Fibroblast of villous mesenchyme (primary cell): ENCODE results near the gene OSGEP. TPM values are rescaled to one million over a fixed set of nuclear protein-coding genes. Genes with fewer than 3 reads are reported as not detected.

Experiments used
- DNase-seq: peaks from one replicate; pipeline ENCODE4 v3.0.0-alpha.2; 2010; ENCODE audit warnings: low read depth
- H3K4me3 ChIP-seq: 2 replicates; pipeline ENCODE4 v1.5.1; 2011; ENCODE audit warnings: low read depth, mild to moderate bottlenecking, low read length
- CTCF ChIP-seq: IDR thresholded peaks from 2 replicates; pipeline ENCODE4 v1.5.1; 2012; ENCODE audit warnings: low read depth, mild to moderate bottlenecking, low read length; ENCODE audit not compliant: insufficient read depth
- total RNA-seq: library from RNA; depleted of rRNA; stranded (reverse); fragments of >200 nt; gene quantifications from 2 replicates; pipeline ENCODE4 v1.2.3, GENCODE V29; 2012

The OSGEP gene
- total RNA-seq, 1 donor: 36.3 TPM

DNA sequence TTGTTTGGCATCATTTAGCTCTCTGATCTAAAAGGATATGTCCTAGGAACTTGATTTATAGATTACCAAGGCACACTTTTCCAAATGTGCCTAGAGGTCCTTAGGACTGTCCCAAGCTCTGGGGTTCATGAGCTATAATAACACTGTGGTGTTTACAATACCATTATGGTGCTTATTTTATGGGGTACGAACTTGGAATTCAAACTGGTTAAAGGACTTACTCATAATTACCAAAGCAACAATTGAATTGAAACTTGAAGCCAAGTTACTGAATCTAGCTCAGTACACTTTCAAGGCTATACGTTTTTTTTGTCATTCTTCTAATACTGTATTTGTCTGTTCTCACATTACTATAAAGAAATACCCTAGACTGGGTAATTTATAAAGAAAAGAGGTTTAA is 31.7 kb downstream of the OSGEP start:
- H3K4me3 ChIP-seq: no peak overlapping the region
- DNase-seq: no peak
- no peak for TF ChIP-seq CTCF

GRCh38 chr14:20421267-20421666 is 33.3 kb downstream of the OSGEP start:
- no peak for DNase-seq
- TF ChIP-seq CTCF: no peak
- H3K4me3 ChIP-seq: no peak overlapping the region

- no peak for TF ChIP-seq CTCF
- no peak for DNase-seq
- H3K4me3 ChIP-seq: no peak overlapping the region
These were observed 35.2 kb downstream of the OSGEP start for GRCh38 chr14:20419419-20419818.

DNA sequence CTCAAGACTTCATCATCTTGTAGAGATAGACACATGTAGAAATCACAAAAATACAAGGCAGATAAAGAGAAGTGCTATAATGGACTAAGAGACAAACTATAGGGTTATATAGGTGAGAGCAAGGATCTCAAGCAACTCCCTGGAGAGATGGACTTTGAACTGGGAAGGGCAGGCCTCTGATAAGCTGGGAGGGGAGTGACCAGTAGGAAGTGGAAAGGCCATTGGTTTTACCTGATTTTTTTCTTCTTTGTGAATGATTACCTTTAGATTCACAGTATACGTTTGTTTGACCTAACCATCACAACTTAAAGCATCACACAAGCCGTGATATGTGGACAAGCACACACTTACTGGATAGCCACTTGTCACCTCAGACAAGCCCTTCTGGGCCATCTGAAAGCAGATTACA is 36.1 kb downstream of the OSGEP start:
- no peak for TF ChIP-seq CTCF
- no peak overlapping the region for H3K4me3 ChIP-seq
- no peak for DNase-seq

GRCh38 chr14:20417250-20418186 is 37.1 kb downstream of the OSGEP start:
- DNase-seq: no peak
- no peak for TF ChIP-seq CTCF
- no peak overlapping the region for H3K4me3 ChIP-seq

DNA sequence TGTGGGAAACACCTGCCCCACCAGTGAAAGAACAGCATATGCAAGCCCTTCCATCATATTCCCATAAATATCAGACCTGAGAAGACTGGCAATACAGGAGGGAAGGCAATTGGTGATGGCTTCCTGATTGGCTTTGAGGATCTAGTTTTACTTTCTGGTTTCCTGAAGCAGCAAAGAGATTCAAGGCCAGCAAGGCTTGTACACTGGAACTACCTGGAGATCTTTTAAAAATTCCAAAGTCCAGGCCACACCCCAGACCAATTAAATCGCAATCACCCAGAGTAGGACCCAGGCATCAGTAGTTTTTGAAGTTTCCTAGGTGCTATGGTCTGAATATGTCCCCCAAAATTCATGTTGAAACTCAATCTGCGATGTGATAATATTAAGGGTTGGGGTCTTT is 38.4 kb downstream of the OSGEP start:
- no peak for TF ChIP-seq CTCF
- DNase-seq: no peak
- no peak overlapping the region for H3K4me3 ChIP-seq
